HL-60 (cell line): Measurements from ENCODE around the gene NF2.

Source experiments
- CTCF ChIP-seq: IDR thresholded peaks from one replicate; pipeline ENCODE4 v1.5.1; 2011; ENCODE audit warnings: low read length, control low read depth, inconsistent platforms; ENCODE audit not compliant: insufficient read depth
- GABPA ChIP-seq: IDR thresholded peaks from 2 replicates; pipeline ENCODE4 v1.6.1; 2012; ENCODE audit warnings: low read depth
- POLR2AphosphoS5 ChIP-seq: IDR thresholded peaks from 2 replicates; pipeline ENCODE4 v1.6.1; 2012; ENCODE audit warnings: low read depth

GRCh38 chr22:29623059-29623458 lies 19.6 kb downstream of the NF2 start:
- TF ChIP-seq CTCF (no peak), POLR2AphosphoS5 (no peak), GABPA (no peak)
